ENCODE results near the gene PAQR9. TPM values are rescaled to one million over a fixed set of nuclear protein-coding genes. Genes with fewer than 3 reads are reported as not detected.
"Not testable (repeated sequence)": the region's sequence is repeated elsewhere in the genome, so short reads cannot be mapped to it uniquely, and the experiment has no call there.

Gene PAQR9
- total RNA-seq, 1 donor from 2014 or later = not detected

- DNase-seq (ENCODE audit: low spot score in 2 of 2, unreplicated experiment in 2 of 2) = no peak
- no peaks in the 10 kb centered on the region for H3K27me3 Mint-ChIP-seq (ENCODE audit: low read depth)
- H3K4me1 Mint-ChIP-seq = peaks cover 25% of the 10 kb centered on the region
- no peak overlapping the region for H3K4me3 Mint-ChIP-seq
- H3K36me3 Mint-ChIP-seq = no peaks in the 10 kb centered on the region
- no peaks in the 10 kb centered on the region for H3K9me3 Mint-ChIP-seq
- no peak for TF ChIP-seq CTCF (IDR thresholded peaks at IDR 0.05; ENCODE audit: unreplicated experiment)
- no peak overlapping the region for H3K27ac Mint-ChIP-seq
Measured at GRCh38 chr3:142998439-142998838, 35.0 kb upstream of the PAQR9 start.

- H3K4me3 Mint-ChIP-seq = no peak overlapping the region
- no peak for DNase-seq (ENCODE audit: low spot score in 2 of 2, unreplicated experiment in 2 of 2)
Measured at GRCh38 chr3:142997330-142997729, 33.9 kb upstream of the PAQR9 start.

GRCh38 chr3:142993958-142994442 is 30.5 kb upstream of the PAQR9 start:
- Mint-ChIP-seq H3K4me3 (no peak overlapping the region), H3K27ac (no peak overlapping the region), H3K36me3 (no peaks in the 10 kb centered on the region), H3K9me3 (no peaks in the 10 kb centered on the region), H3K4me1 (no peaks in the 10 kb centered on the region), H3K27me3 (ENCODE audit: low read depth) (no peaks in the 10 kb centered on the region)
- DNase-seq (ENCODE audit: low spot score in 2 of 2, unreplicated experiment in 2 of 2) = peak in 1 of 2 experiments; percentile 64
- TF ChIP-seq CTCF (IDR thresholded peaks at IDR 0.05; ENCODE audit: unreplicated experiment) = peak; percentile 80

More at GRCh38 chr3:142997330-142997729, 33.9 kb upstream of the PAQR9 start:
- H3K4me1 Mint-ChIP-seq = peaks cover 19% of the 10 kb centered on the region
- no peak overlapping the region for H3K27ac Mint-ChIP-seq
- H3K36me3 Mint-ChIP-seq = no peaks in the 10 kb centered on the region
- no peaks in the 10 kb centered on the region for H3K27me3 Mint-ChIP-seq (ENCODE audit: low read depth)
- no peaks in the 10 kb centered on the region for H3K9me3 Mint-ChIP-seq
- no peak for TF ChIP-seq CTCF (IDR thresholded peaks at IDR 0.05; ENCODE audit: unreplicated experiment)

GRCh38 chr3:142992323-142992722 is 28.8 kb upstream of the PAQR9 start:
- H3K4me1 Mint-ChIP-seq = no peaks in the 10 kb centered on the region
- no peak overlapping the region for H3K4me3 Mint-ChIP-seq
- no peak for TF ChIP-seq CTCF (IDR thresholded peaks at IDR 0.05; ENCODE audit: unreplicated experiment)
- no peaks in the 10 kb centered on the region for H3K9me3 Mint-ChIP-seq
- no peak overlapping the region for H3K27ac Mint-ChIP-seq
- H3K36me3 Mint-ChIP-seq = no peaks in the 10 kb centered on the region
- no peaks in the 10 kb centered on the region for H3K27me3 Mint-ChIP-seq (ENCODE audit: low read depth)
- no peak for DNase-seq (ENCODE audit: low spot score in 2 of 2, unreplicated experiment in 2 of 2)

GRCh38 chr3:142990721-142991120 is 27.2 kb upstream of the PAQR9 start:
- no peak overlapping the region for H3K4me3 Mint-ChIP-seq
- no peak for DNase-seq (ENCODE audit: low spot score in 2 of 2, unreplicated experiment in 2 of 2)

GRCh38 chr3:142988826-142989225 is 25.4 kb upstream of the PAQR9 start:
- not testable (repeated sequence) for H3K27ac Mint-ChIP-seq; H3K4me3 Mint-ChIP-seq; H3K27me3 Mint-ChIP-seq (ENCODE audit: low read depth); H3K36me3 Mint-ChIP-seq; H3K9me3 Mint-ChIP-seq; DNase-seq (ENCODE audit: low spot score in 2 of 2, unreplicated experiment in 2 of 2); H3K4me1 Mint-ChIP-seq

More at GRCh38 chr3:142990721-142991120, 27.2 kb upstream of the PAQR9 start:
- Mint-ChIP-seq H3K36me3 (no peaks in the 10 kb centered on the region), H3K9me3 (no peaks in the 10 kb centered on the region), H3K27me3 (ENCODE audit: low read depth) (no peaks in the 10 kb centered on the region), H3K27ac (no peak overlapping the region), H3K4me1 (no peaks in the 10 kb centered on the region)
- TF ChIP-seq CTCF (IDR thresholded peaks at IDR 0.05; ENCODE audit: unreplicated experiment) = no peak

GRCh38 chr3:142988221-142988620 is 24.7 kb upstream of the PAQR9 start:
- not testable (repeated sequence) for H3K9me3 Mint-ChIP-seq; H3K27ac Mint-ChIP-seq; H3K4me1 Mint-ChIP-seq; H3K4me3 Mint-ChIP-seq; H3K27me3 Mint-ChIP-seq (ENCODE audit: low read depth); DNase-seq (ENCODE audit: low spot score in 2 of 2, unreplicated experiment in 2 of 2); H3K36me3 Mint-ChIP-seq

Data from mesothelial cell of epicardium (in vitro differentiated cells).